C4-2B (cell line): Measurements from ENCODE around the gene ADD2.

Source experiments
- CTCF ChIP-seq: fragments of 450-650 bp; conservative IDR thresholded peaks from 2 replicates; pipeline ENCODE4 v1.5.1; 2017; ENCODE audit warnings: mild to moderate bottlenecking
- ZFX ChIP-seq: fragments of 450-650 bp; IDR thresholded peaks from 2 replicates; pipeline ENCODE4 v1.6.1; 2017

- peak; percentile 59 for TF ChIP-seq CTCF
- no peak for TF ChIP-seq ZFX
Observed at GRCh38 chr2:70643715-70644114, 124.3 kb downstream of the ADD2 start.
